Tibial nerve (tissue), 4 donors: ENCODE data around the gene LYZ. TPM values are rescaled to one million over a fixed set of nuclear protein-coding genes. Genes with fewer than 3 reads are reported as not detected.

Experiments
- DNase-seq, 2 donors: peaks; one replicate each; pipeline ENCODE4 v3.0.0-alpha.2; 2019; ENCODE audit warnings: low spot score in 2 of 2
- H3K27ac ChIP-seq, 4 donors: fragments of 200-600 bp; sonication (generic) in 3 of 4; one replicate each; pipeline ENCODE4 v1.5.1; 2017 to 2019; ENCODE audit warnings: mild to moderate bottlenecking in 1 of 4
- H3K27me3 ChIP-seq, 2 donors: fragments of 200-600 bp; sonication (generic) in 1 of 2; one replicate each; pipeline versions ENCODE4 v1.5.1 to v1.6.0; 2017 to 2019
- H3K36me3 ChIP-seq, 3 donors: fragments of 200-600 bp; sonication (generic); one replicate each; pipeline ENCODE4 v1.5.1; 2018 to 2019
- H3K4me1 ChIP-seq, 4 donors: fragments of 200-600 bp; sonication (generic) in 3 of 4; one replicate each; pipeline ENCODE4 v1.5.1; 2017 to 2019
- H3K4me3 ChIP-seq, 4 donors: fragments of 200-600 bp; sonication (generic) in 3 of 4; one replicate each; pipeline ENCODE4 v1.5.1; 2017 to 2019; ENCODE audit warnings: mild to moderate bottlenecking in 1 of 4, moderate library complexity in 1 of 4
- H3K9me3 ChIP-seq, 4 donors: fragments of 200-600 bp; sonication (generic) in 3 of 4; one replicate each; pipeline ENCODE4 v1.5.1; 2017 to 2019
- EP300 ChIP-seq, 2 donors: sonication (generic); formaldehyde crosslinking; IDR thresholded peaks; one replicate each; pipeline ENCODE4 v1.6.1; 2017; ENCODE audit warnings: antibody characterized with exemption in 2 of 2, mild to moderate bottlenecking in 1 of 2
- POLR2A ChIP-seq, 2 donors: fragments of 450-650 bp; IDR thresholded peaks; one replicate each; pipeline ENCODE4 v1.6.1; 2017; ENCODE audit warnings: antibody characterized with exemption in 2 of 2, mild to moderate bottlenecking in 2 of 2, moderate library complexity in 2 of 2
- WGBS, 2 donors: methylation state at CpG; one replicate each; pipeline ENCODE4 v1.1.5; 2018; 5-methylcytosine and 5-hydroxymethylcytosine counted together
- total RNA-seq, 4 donors: library from RNA; depleted of rRNA; stranded (reverse); fragments of >200 nt; gene quantifications; one replicate each; pipeline ENCODE4 v1.1.0, GENCODE V29; 2016
- TF ChIP-seq, protein P1 (sequence below), 5 experiments: fragments of 200-600 bp in 3 of 5; fragments of 450-650 bp in 2 of 5; sonication (generic) in 3 of 5; IDR thresholded peaks; one replicate each; pipeline ENCODE4 v1.5.1; 2016 to 2019; ENCODE audit warnings: antibody characterized with exemption in 5 of 5, mild to moderate bottlenecking in 3 of 5, moderate library complexity in 2 of 5

LYZ gene
- total RNA-seq, 4 donors from 2014 or later, result 9.6 to 58.1 (median 37.1) TPM

DNA sequence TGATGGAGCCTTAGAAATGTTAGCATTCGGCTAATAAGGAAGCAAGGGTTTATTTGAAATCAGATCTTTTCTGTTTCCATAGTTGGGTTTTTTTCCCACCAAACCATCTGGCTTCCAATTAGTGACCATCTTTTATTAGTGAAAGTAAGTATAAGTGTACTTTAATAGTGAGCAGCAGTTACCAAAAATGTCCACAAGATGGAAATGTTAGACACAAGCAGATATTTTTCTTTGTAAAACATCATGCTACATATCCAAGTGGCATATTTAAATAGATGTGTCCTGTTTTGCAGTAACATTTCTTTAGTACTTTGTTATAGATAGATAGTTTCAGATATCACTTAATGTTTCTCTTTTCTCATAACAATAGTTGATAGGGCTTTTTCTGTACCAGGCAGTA lies 40.2 kb downstream of the LYZ start:
- TF ChIP-seq, protein P1, sequence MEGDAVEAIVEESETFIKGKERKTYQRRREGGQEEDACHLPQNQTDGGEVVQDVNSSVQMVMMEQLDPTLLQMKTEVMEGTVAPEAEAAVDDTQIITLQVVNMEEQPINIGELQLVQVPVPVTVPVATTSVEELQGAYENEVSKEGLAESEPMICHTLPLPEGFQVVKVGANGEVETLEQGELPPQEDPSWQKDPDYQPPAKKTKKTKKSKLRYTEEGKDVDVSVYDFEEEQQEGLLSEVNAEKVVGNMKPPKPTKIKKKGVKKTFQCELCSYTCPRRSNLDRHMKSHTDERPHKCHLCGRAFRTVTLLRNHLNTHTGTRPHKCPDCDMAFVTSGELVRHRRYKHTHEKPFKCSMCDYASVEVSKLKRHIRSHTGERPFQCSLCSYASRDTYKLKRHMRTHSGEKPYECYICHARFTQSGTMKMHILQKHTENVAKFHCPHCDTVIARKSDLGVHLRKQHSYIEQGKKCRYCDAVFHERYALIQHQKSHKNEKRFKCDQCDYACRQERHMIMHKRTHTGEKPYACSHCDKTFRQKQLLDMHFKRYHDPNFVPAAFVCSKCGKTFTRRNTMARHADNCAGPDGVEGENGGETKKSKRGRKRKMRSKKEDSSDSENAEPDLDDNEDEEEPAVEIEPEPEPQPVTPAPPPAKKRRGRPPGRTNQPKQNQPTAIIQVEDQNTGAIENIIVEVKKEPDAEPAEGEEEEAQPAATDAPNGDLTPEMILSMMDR (IDR thresholded peaks at IDR 0.05), result peak; percentile 43 to 68 (median 59)
- no peak for TF ChIP-seq POLR2A (IDR thresholded peaks at IDR 0.05)
- Histone ChIP-seq H3K36me3 (peaks cover 0 to 17% (median 0%) of the 10 kb centered on the region in 3 donors), H3K27ac (no peak overlapping the region), H3K27me3 (no peaks in the 10 kb centered on the region), H3K4me3 (no peak overlapping the region), H3K9me3 (no peaks in the 10 kb centered on the region), H3K4me1 (peaks cover 0 to 8% (median 2%) of the 10 kb centered on the region in 4 donors)
- DNase-seq, result no peak
- WGBS, 2 donors, result 84 to 90% methylated on average over 1 of the region's 1 CpG

DNA sequence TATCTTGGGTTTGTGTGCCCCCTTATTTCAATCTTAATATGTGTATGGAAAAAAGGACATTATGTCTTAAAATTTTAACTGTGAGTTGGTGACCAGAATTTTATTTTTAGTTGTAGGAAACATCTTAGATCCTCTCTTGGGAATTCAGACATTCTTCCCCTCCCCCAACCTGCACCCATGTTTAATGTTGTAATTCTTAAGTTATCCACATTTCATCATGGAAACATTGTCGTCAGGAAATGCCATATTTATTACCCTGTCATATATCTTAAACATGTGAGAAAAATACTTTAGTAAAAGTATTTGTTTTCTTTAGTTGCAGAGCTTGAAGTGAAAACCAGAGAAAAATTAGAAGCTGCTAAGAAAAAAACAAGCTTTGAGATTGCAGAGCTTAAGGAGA lies 41.6 kb downstream of the LYZ start:
- no peak for DNase-seq
- H3K36me3 ChIP-seq, result peaks cover 0 to 17% (median 0%) of the 10 kb centered on the region in 3 donors
- peaks cover 0 to 8% (median 2%) of the 10 kb centered on the region in 4 donors for H3K4me1 ChIP-seq
- WGBS, 2 donors, result 29 to 35% methylated on average over 1 of the region's 1 CpG
- no peak overlapping the region for H3K27ac ChIP-seq
- no peaks in the 10 kb centered on the region for H3K9me3 ChIP-seq
- H3K27me3 ChIP-seq, result no peaks in the 10 kb centered on the region
- TF ChIP-seq POLR2A (IDR thresholded peaks at IDR 0.05) (no peak), EP300 (IDR thresholded peaks at IDR 0.05) (no peak)
- TF ChIP-seq, protein P1 (IDR thresholded peaks at IDR 0.05), result no peak
- no peak overlapping the region for H3K4me3 ChIP-seq

DNA sequence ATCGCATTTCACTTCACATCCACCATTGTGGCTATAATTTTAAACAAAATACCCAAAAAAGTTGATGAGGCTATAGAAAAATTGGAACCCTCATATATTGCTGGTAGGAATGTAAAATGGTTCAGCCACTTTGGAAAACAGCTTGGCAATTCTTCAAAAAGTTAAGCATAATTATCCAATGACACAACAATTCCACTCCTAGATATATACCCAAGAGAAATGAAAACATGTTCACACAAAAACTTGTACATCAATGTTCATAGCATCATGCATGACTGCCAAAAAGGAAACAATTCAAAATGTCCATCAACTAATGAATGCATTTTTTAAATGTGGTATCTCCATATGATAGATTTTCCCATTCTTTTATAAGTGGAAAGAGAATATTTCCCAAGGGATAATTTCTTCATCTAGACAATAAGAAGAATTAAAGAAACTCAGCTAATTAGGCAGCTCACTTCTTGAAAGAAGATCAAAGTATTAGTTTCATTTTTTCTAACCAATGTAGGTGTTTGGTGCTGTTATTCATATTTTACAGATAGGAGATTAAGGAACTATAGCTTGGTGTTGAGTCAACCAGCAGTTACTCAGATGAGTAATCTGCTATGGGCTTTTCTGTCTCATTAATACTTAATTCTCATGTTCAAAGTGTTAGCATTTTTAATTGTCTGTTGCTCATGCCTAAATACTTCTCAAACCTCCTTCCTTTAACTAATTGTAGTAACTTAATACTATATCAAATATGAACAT lies 44.2 kb downstream of the LYZ start:
- peaks cover 0 to 25% (median 0%) of the 10 kb centered on the region in 3 donors for H3K36me3 ChIP-seq
- DNase-seq, result no peak
- H3K9me3 ChIP-seq, result peaks cover 0 to 6% (median 0%) of the 10 kb centered on the region in 4 donors
- no peak overlapping the region for H3K27ac ChIP-seq
- peaks cover 0 to 7% (median 0%) of the 10 kb centered on the region in 4 donors for H3K4me1 ChIP-seq
- no peaks in the 10 kb centered on the region for H3K27me3 ChIP-seq
- no peak overlapping the region for H3K4me3 ChIP-seq
- TF ChIP-seq POLR2A (IDR thresholded peaks at IDR 0.05), result no peak
- TF ChIP-seq, protein P1 (IDR thresholded peaks at IDR 0.05), result no peak
- no peak for TF ChIP-seq EP300 (IDR thresholded peaks at IDR 0.05)
- WGBS, 2 donors, result 98% methylated on average over 1 of the region's 1 CpG

DNA sequence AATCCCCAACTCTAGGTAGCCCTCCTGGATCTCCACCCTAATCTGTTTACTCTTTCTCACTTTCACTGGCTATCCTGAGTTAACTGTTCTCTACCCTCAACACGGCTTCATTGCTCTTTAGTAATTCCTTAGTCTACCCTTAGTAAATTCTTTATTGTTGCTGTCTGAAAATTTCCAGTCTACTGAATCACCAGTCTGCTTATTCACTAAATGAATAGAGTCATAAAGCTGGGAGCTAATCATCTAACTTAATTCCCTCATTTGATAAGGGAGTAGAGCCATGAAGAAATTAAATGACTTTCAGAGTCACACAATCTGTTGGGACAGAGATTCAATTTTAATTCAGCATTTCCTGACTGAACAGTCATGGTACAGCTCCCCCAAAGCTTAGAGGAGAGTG lies 47.9 kb downstream of the LYZ start:
- H3K27ac ChIP-seq, result no peak overlapping the region
- peaks cover 0 to 23% (median 0%) of the 10 kb centered on the region in 3 donors for H3K36me3 ChIP-seq
- no peak overlapping the region for H3K4me3 ChIP-seq
- no peak for DNase-seq
- H3K4me1 ChIP-seq, result no peaks in the 10 kb centered on the region
- WGBS, 2 donors, result 83 to 85% methylated on average over 1 of the region's 1 CpG
- peaks cover 0 to 6% (median 0%) of the 10 kb centered on the region in 4 donors for H3K9me3 ChIP-seq
- TF ChIP-seq EP300 (IDR thresholded peaks at IDR 0.05) (no peak), POLR2A (IDR thresholded peaks at IDR 0.05) (no peak)
- TF ChIP-seq, protein P1 (IDR thresholded peaks at IDR 0.05), result no peak
- no peaks in the 10 kb centered on the region for H3K27me3 ChIP-seq

DNA sequence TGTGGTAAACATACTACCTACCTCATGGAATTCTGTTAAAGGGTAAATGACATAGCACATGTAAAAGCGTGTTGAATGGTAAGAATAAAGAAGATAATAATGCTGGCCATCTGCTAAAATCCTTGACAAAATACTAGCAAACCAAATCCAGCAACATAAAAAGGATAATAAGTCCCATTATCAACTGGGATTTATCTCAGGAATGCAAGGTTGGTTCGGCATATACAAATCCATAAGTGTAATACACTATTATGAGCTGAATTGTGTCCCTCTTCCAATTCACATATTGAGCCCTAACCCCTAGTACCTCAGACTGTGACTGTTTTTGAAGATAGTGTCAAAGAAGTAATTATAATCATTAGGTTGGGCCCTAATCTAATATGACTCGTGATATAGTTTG lies 48.8 kb downstream of the LYZ start:
- no peak overlapping the region for H3K4me3 ChIP-seq
- H3K27me3 ChIP-seq, result no peaks in the 10 kb centered on the region
- H3K36me3 ChIP-seq, result peaks cover 0 to 14% (median 0%) of the 10 kb centered on the region in 3 donors
- no peaks in the 10 kb centered on the region for H3K4me1 ChIP-seq
- peaks cover 0 to 6% (median 0%) of the 10 kb centered on the region in 4 donors for H3K9me3 ChIP-seq
- TF ChIP-seq EP300 (IDR thresholded peaks at IDR 0.05), result no peak
- TF ChIP-seq POLR2A (IDR thresholded peaks at IDR 0.05), result no peak
- no peak for DNase-seq
- whole genome bisulfite sequencing, 2 donors, result 95 to 98% methylated on average over 3 of the region's 3 CpGs
- no peak overlapping the region for H3K27ac ChIP-seq
